ENCODE data around the gene RANBP3.

Gene RANBP3

GRCh38 chr19:5985098-5985783, 7.3 kb upstream of the RANBP3 start:
- FAIRE-seq: peak; percentile 50
- DNase-seq (ENCODE audit: insufficient read length, low spot score): peak; percentile 86
- no peak for TF ChIP-seq POLR2A (IDR thresholded peaks at IDR 0.05; ENCODE audit: low read depth, low read length)

GRCh38 chr19:5984600-5984999, 6.7 kb upstream of the RANBP3 start:
- FAIRE-seq: no peak
- TF ChIP-seq POLR2A (IDR thresholded peaks at IDR 0.05; ENCODE audit: low read depth, low read length): no peak
- DNase-seq (ENCODE audit: insufficient read length, low spot score): no peak

GRCh38 chr19:5983367-5983955, 5.5 kb upstream of the RANBP3 start:
- no peak for TF ChIP-seq POLR2A (IDR thresholded peaks at IDR 0.05; ENCODE audit: low read depth, low read length)
- no peak for DNase-seq (ENCODE audit: insufficient read length, low spot score)
- no peak for FAIRE-seq

- no peak for TF ChIP-seq POLR2A (IDR thresholded peaks at IDR 0.05; ENCODE audit: low read depth, low read length)
- no peak for FAIRE-seq
- no peak for DNase-seq (ENCODE audit: insufficient read length, low spot score)
Observed at GRCh38 chr19:5978606-5979552, 939 bp upstream of the RANBP3 start.

DNA sequence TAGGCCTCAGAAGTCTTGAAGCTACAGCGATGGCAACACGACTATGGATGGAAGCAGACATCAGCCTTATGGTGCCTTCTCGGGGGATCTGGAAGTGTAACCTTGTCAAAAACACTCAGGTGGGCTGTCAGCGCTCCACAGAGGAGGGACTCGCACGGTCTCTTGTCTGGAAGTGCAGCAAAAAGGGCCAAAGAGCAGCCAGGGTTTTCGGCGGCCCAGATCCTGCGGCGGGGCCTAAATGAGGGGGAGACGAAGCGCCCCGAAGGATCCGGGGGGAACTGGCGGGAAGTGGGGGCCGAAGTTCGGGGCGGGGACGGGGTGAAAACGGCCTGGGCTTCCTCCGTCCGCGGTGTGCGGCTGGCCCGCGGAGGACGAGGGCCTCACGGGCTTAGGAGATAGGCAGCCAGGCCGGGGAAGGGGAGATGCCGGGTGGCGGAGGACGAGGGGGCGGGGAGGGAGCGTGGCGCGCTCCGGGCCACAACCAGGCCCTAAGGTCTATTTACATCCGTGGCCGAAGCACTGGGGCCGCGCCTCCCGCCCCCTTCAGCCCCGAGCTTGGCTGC, 637 bp downstream of the RANBP3 start:
- DNase-seq (ENCODE audit: insufficient read length, low spot score) (no peak), FAIRE-seq (no peak)
- no peak for TF ChIP-seq POLR2A (IDR thresholded peaks at IDR 0.05; ENCODE audit: low read depth, low read length)

DNA sequence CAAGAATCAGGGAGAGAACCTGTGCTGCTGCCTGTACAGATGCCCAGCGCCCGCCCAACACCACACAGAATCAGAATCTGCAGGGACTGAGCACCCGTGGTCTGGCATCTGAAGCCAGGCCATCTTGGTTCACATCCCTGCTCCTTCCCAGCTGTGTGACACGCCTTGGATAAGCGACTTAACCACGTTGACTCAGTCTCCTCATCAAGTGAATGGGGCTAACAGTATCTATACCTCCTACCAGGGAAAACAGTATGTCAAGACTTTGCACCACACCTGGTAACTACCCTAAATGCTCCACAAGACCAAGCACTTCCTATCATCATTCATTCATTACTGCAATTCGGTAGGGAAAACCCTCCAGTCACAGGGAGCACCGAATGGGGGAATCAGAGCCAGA, 1.2 kb downstream of the RANBP3 start:
- no peak for TF ChIP-seq POLR2A (IDR thresholded peaks at IDR 0.05; ENCODE audit: low read depth, low read length)
- FAIRE-seq (no peak), DNase-seq (ENCODE audit: insufficient read length, low spot score) (no peak)

DNA sequence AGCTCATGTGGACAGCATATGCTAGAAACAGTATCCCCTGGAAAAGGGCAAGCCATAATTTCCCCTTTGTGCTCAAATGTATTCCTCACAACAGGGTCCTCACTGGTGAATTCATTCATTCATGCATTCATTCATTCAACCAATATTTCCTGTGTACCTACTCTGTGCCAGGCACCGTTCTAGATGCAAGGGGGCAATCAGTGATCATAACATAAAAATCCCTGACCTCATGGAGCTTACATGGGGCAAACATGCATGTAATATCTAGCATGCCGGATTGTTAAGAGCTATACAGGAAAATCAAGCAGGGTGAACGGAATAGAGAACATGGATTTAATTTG, 2.6 kb downstream of the RANBP3 start:
- FAIRE-seq (no peak), DNase-seq (ENCODE audit: insufficient read length, low spot score) (no peak)
- TF ChIP-seq POLR2A (IDR thresholded peaks at IDR 0.05; ENCODE audit: low read depth, low read length): no peak

- no peak for TF ChIP-seq POLR2A (IDR thresholded peaks at IDR 0.05; ENCODE audit: low read depth, low read length)
- DNase-seq (ENCODE audit: insufficient read length, low spot score) (no peak), FAIRE-seq (no peak)
Observed at GRCh38 chr19:5974721-5975387, 3.1 kb downstream of the RANBP3 start.

DNA sequence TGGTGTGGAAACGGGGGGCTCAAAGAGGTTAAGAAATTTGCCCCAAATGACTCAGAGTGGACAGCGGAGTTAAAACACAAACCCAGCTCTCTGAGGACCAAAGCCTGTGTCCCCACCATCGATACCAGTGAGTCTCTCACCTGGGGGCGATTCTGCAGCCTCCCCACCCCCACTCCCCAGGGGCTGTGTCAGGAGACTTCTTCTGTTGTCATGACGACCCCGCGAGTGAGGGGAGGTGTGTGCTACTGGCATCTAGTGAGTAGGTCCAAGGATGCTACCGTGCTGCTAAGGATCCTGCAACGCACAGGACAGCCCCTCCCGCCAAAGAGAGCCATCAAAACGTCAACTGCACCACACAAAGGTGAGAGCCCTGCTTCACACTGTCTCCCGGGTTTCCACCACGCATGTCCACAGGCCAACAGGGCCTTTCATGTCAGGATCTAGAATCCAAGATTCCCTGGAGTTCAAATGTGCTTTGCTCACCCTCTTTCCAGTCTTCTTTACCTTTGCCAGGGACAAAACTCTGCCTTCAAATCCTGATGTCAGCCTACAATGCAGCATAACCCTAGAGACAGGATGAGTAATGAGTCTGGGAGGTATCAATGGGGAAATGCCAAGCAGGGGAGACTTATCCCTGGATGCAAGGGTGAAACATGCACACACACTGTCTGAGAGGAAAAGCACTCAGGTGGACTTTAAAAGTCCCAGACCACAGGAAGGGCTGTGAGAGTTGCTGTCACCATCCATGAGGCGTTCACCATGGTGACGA, 3.9 kb downstream of the RANBP3 start:
- DNase-seq (ENCODE audit: insufficient read length, low spot score) (no peak), FAIRE-seq (no peak)
- TF ChIP-seq POLR2A (IDR thresholded peaks at IDR 0.05; ENCODE audit: low read depth, low read length): no peak

DNA sequence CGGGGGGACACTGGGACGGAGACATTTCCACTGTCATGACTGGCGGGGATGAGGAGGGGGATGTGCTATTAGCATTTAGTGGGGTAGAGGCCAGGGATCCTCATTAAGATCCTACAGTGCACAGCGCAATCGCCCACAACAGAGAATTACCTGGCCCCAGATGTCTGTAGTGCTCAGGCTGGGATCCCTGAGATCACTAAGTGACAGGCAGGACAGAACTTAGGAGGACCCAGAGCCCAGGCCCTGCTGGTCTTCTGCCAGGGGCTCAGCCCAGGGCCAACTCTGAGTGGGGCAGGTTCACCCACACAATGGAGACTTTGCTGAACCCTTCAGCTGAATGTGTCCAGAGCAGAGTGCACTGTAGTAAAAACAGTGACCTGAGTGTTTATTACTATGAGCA, 4.6 kb downstream of the RANBP3 start:
- FAIRE-seq: no peak
- DNase-seq (ENCODE audit: insufficient read length, low spot score): no peak
- no peak for TF ChIP-seq POLR2A (IDR thresholded peaks at IDR 0.05; ENCODE audit: low read depth, low read length)

- DNase-seq (ENCODE audit: insufficient read length, low spot score): no peak
- no peak for FAIRE-seq
- TF ChIP-seq POLR2A (IDR thresholded peaks at IDR 0.05; ENCODE audit: low read depth, low read length): no peak
Observed at GRCh38 chr19:5972355-5972731, 5.6 kb downstream of the RANBP3 start.

GRCh38 chr19:5971714-5972354, 6.1 kb downstream of the RANBP3 start:
- FAIRE-seq: no peak
- TF ChIP-seq POLR2A (IDR thresholded peaks at IDR 0.05; ENCODE audit: low read depth, low read length): no peak
- no peak for DNase-seq (ENCODE audit: insufficient read length, low spot score)

DNA sequence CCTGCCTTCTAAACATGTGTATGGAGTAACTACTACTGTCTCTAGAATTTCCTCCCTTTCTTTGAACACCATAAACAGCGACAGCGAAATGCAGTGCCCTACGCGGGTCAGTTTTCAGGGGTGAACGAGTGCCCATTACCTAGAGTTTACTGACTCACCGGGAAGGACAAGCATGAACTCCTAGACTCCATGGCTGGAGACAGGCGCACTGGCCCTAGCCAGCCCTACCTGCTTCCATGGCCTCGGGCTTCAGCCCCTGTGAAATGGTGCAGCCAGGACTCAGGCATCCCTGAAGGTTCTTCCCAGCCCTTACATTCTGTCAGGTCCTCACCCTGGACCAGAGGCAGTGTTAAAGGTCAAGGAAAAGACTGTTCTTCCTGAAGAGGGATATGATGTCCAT, 8.5 kb downstream of the RANBP3 start:
- no peak for DNase-seq (ENCODE audit: insufficient read length, low spot score)
- no peak for FAIRE-seq
- no peak for TF ChIP-seq POLR2A (IDR thresholded peaks at IDR 0.05; ENCODE audit: low read depth, low read length)

Measured in H54 (cell line).